ENCODE measurements around the gene PIGO.

DNA sequence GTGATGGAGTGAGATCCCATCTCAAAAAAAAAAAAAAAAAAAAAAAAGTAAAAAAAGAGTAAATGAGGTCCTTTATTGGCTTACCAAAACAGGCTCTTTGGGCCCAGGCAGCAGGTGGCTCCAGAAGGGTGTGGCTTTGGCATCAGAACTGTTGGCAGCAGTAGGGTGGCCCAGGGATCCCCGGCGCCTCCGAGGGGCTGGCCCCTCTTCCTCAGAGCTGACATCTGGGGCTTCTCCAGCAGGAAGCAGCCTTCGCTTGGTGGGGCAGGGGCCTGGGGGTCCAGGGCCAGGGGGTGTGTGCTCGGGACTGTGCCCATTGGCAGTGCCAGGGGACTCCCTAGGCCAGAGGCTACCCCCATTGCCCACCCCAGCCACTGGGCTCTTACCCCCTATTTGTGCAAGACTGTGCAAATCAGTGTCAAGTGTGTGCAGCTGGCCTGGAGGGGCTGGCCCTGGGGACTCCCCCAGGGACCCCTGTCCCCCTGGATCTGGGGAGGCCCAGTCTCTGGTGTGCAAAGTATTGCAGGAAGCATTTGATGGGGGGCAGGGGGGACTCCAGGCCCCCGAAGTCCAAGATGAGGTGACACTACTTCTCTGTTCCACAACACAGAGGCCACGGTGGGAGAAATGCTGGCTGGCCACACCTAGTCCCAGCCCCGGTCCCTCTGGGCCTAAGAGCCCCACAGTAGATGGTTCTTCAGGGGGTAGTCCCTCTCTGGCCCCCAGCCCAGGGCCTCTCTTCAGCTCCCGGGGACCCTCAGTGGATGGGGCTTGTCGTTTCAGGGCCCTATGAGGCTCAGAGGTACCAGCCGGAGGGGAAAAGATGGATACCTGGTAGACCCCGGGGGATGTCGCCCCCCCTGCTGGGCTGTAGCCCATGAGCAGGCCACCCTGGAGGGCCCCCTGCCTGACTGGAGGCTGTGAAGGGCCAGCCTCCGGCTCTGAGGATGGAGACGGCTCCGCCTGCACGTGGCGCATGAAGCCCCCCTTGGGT lies 11.2 kb upstream of the PIGO start:
- no peak for TF ChIP-seq CTCF (IDR thresholded peaks at IDR 0.05; ENCODE audit: low read depth, low read length)
- no peak for TF ChIP-seq EZH2phosphoT487 (IDR thresholded peaks at IDR 0.05; ENCODE audit: low read depth)
